GM10266 (cell line): Measurements from ENCODE around the gene MIDN.

ENCODE experiments used
- DNase-seq: peaks from one replicate; pipeline ENCODE4 v3.0.0; 2012; ENCODE audit errors: extremely low spot score
- CTCF ChIP-seq: IDR thresholded peaks from 2 replicates; pipeline ENCODE4 v1.5.1; 2012; ENCODE audit warnings: mild to moderate bottlenecking, low read depth; ENCODE audit not compliant: control insufficient read depth, insufficient read depth; ENCODE audit errors: missing control alignments

Gene MIDN

DNA sequence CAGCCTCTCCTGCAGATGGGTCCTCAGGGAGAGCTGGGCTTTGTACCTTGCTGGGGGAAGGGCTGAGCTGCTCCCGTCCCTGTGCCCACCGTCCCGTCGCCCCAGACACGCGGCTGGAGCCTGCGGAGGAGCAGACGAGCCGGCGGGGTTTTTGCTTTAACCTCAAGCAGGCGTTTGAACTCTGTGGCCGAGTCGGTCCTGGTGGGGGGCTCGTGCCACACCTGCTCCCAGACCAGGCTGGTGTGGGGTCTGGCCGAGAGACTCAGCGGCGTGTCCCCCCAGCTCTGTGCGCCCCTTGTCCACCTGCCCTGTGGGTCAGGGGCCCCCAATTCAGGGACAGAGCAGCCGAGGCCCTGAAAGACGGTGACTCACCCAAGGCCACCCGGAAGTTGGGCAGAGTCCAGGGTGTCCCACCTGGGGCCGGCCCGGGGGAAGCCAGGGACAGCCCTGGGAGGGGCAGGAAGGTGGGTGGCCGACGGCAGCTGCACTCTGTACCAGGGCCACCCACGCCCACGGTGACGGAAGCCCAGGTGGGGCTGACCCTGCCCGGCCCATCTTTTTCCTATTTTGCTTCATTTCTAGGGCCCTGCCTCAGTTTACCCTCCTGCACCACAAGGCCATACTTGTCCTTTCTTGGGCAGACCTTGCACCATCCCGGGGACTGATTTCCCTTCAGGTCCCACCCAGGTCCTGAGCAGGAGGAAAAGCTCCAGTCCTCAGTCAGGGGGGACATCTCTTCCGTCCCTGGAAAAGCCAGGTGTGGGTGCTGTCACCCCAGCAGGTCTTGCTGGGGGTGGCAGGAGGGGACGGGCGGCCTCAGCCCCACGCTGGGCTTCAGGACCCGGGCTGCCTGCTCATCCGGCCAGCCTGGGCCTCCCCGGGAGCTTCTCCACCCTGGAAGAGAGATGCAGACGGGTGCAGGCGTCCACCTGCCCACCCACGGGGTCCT, 42.6 kb downstream of the MIDN start:
- no peak for TF ChIP-seq CTCF
- DNase-seq, result no peak

DNA sequence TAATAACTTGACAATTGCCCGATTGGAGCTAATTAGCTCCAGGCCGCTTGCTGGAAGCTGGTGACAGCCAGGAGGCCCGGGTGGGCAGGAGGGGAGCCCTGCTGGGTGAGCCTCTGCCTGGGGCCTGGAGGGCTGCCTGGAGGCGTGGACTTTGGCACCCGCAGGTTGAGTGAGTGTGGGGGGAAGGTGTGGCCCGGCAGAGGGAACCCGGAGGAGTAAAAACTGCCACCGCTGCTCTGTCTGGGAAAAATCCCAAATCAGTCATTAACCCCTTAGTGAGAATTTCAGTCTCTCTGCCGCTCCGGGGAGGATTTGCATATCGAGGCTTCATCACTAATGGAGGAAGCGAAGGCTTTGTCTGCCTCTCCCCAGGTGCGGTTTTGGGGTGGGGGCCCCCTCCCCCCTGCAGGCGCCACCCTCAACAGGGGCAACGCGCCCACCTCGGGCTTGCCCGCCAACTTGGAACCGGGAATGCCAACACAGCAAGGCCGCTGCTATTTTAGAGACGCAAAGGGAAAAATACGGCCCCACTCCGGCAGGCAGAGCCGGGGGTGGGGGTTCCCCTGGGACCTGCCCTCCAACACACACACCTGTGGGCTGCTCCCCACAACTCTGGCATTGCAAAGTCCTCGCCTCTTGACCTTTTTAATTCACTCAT, 43.5 kb downstream of the MIDN start:
- TF ChIP-seq CTCF, result no peak
- peak; percentile 79 for DNase-seq

GRCh38 chr19:1292419-1293151, 44.2 kb downstream of the MIDN start:
- no peak for DNase-seq
- no peak for TF ChIP-seq CTCF

GRCh38 chr19:1293782-1294604, 45.6 kb downstream of the MIDN start:
- DNase-seq, result no peak

DNA sequence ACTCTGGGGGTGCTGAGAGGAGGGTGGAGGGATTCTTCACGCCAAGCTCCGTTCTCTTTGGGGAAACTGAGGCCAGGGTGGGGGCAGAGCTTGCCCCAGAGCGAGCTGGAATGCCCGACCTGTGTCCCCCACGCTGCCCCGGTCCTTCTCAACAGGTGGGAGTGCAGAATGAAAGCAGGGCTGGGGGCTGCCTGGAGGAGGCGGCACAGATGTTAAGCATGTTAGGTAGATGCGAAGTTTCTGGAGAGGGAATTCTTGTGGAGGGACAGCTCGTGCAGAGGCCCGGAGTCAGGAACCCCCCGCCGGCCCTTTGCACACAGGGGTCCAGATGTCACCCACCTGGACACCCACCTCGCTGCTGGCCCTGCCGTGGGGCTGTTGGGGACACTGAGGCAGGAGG, 46.3 kb downstream of the MIDN start:
- no peak for DNase-seq
- TF ChIP-seq CTCF, result no peak

More at GRCh38 chr19:1293782-1294604, 45.6 kb downstream of the MIDN start:
- TF ChIP-seq CTCF, result no peak

- peak; percentile 87 for DNase-seq
Observed at GRCh38 chr19:1295169-1296012, 47.0 kb downstream of the MIDN start.

More at GRCh38 chr19:1295169-1296012, 47.0 kb downstream of the MIDN start:
- TF ChIP-seq CTCF, result no peak
